ENCODE data around the gene EFNA1.
"Not testable (repeated sequence)": the region's sequence is repeated elsewhere in the genome, so short reads cannot be mapped to it uniquely, and the experiment has no call there.

Gene EFNA1

DNA sequence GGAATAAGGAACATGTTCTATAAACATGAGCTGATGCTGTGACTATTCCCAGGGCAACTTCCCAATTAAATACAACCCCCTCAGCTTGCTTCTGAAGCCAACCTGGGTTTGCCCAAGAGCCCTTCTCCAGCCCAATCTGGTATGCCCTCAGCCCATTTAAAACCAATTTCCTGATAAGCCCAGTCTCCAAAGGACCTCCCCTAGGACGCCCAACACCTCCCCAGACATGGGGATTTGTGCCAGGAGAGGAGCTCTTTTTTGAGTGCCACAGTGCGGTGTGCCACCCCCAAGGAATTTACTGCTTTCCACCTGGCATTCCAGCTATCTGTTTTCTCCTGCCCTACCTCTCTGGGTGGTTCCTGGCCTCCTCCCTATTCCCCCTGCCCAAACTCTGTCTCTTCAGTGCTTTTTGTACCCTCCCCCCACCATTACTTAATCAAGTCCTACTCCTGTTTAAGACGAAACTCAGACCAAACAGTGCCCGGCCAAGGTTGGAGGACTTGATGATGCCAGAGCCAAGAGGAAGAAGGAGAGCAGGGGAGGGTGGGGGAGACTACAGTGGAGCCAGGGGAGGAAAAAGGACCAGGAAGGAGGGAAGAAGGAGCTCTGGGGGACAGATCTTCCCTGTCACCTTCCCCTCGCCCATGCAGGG, 11.4 kb upstream of the EFNA1 start:
- DNase-seq (ENCODE audit: low read depth) = no peak
- H3K4me3 ChIP-seq (ENCODE audit: low read depth, low read length) = no peak overlapping the region
- TF ChIP-seq, protein P1, sequence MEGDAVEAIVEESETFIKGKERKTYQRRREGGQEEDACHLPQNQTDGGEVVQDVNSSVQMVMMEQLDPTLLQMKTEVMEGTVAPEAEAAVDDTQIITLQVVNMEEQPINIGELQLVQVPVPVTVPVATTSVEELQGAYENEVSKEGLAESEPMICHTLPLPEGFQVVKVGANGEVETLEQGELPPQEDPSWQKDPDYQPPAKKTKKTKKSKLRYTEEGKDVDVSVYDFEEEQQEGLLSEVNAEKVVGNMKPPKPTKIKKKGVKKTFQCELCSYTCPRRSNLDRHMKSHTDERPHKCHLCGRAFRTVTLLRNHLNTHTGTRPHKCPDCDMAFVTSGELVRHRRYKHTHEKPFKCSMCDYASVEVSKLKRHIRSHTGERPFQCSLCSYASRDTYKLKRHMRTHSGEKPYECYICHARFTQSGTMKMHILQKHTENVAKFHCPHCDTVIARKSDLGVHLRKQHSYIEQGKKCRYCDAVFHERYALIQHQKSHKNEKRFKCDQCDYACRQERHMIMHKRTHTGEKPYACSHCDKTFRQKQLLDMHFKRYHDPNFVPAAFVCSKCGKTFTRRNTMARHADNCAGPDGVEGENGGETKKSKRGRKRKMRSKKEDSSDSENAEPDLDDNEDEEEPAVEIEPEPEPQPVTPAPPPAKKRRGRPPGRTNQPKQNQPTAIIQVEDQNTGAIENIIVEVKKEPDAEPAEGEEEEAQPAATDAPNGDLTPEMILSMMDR (IDR thresholded peaks at IDR 0.05; ENCODE audit: control insufficient read depth, extremely low read depth, insufficient read depth) = no peak

DNA sequence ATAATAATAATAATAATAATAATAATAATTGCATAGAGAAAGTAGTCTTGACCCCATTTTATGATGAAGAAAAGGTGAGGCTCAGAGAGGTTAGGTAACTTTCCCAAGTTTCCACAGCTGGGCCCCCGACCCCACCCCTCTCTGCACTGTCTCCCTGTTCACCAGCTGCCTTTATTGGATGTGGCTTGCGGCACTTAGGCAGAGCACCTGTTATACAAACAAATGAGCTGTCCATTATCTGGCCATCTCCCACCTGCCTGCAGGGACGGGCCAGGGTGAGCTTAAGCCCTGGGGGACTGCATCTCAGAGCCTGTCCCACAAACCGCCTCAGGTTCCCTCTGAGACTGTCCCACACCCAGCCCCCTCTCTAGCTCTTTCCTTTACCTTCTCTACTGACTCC, 10.1 kb upstream of the EFNA1 start:
- H3K4me3 ChIP-seq (ENCODE audit: low read depth, low read length) = no peak overlapping the region
- TF ChIP-seq, protein P1 (IDR thresholded peaks at IDR 0.05; ENCODE audit: control insufficient read depth, extremely low read depth, insufficient read depth) = no peak
- DNase-seq (ENCODE audit: low read depth) = no peak

DNA sequence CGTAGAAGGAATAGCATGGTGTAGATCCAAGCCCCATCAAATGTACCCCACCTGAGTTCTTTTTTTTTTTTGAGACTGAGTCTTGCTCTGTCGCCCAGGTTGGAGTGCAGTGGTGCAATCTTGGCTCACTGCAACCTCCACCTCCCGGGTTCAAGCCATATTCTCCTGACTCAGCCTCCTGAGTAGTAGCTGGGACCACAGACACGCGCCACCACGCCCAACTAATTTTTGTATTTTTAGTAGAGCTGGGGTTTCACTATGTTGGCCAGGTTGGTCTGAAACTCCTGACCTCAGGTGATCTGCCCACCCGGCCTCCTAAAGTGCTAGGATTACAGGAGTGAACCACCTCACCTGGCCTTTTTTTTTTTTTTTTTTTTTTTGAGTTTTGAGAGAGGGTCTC, 9.6 kb upstream of the EFNA1 start:
- not testable (repeated sequence) for H3K4me3 ChIP-seq (ENCODE audit: low read depth, low read length); DNase-seq (ENCODE audit: low read depth)

DNA sequence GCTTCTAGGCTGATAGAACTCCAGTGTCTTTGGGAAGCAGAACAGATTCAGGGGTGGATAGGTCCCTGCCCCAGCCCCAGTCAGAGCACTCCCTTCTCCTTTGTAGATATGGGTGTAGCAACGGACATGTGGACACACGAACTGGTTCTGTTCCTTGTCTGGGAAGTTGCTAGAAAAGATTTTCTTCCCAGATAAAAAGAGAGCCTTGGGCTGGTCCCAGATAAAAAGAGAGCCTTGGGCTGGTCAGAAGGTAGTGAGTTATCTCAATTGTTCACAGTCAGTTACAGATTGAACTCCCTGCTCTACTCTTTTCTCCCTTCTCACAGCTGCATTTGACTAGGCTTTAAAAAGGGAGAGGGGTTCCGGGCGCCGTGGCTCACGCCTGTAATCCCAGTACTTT, 7.4 kb upstream of the EFNA1 start:
- DNase-seq (ENCODE audit: low read depth) = no peak
- H3K4me3 ChIP-seq (ENCODE audit: low read depth, low read length) = no peak overlapping the region
- TF ChIP-seq, protein P1 (IDR thresholded peaks at IDR 0.05; ENCODE audit: control insufficient read depth, extremely low read depth, insufficient read depth) = no peak

DNA sequence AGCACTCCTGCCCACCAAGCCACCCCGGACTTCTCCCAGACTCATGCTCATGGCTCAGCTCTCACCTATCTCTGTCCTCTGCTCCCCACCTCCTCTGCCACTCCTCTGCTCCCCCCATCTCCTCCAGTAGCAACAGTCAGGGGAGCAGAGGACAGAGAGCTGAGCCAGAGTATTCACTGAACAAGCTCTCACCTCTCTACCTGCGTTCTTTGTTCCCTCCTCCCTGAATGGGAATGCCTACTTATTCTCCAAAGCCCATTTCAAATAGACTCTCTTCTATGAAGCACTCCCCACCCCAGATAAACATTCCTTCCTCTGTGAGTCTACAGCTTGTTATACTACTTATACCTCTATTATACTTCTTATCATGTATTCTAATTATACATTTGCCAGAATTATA, 6.4 kb upstream of the EFNA1 start:
- TF ChIP-seq, protein P1 (IDR thresholded peaks at IDR 0.05; ENCODE audit: control insufficient read depth, extremely low read depth, insufficient read depth) = no peak

DNA sequence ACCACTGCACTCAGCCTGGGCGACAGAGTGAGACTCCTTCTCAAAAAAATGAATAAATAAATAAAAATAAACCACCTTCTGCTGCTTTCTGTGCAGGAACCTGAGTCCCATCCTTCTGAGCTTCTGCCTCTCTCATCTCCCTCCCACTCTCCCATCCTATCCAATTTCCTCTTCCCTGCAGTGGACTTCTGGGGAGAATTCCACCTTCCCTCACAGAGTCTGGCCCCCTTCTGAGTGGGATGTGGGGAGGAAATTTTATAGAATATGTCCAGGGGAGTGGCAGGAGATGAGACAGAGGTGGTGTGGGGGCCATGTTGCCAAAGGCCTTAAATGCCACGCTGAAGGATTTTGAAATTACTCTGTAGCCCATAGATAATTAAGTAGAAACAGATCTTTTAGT, 5.4 kb upstream of the EFNA1 start:
- TF ChIP-seq, protein P1 (IDR thresholded peaks at IDR 0.05; ENCODE audit: control insufficient read depth, extremely low read depth, insufficient read depth) = no peak

More for the DNA sequence above, 6.4 kb upstream of the EFNA1 start:
- DNase-seq (ENCODE audit: low read depth) = no peak
- no peak overlapping the region for H3K4me3 ChIP-seq (ENCODE audit: low read depth, low read length)

DNA sequence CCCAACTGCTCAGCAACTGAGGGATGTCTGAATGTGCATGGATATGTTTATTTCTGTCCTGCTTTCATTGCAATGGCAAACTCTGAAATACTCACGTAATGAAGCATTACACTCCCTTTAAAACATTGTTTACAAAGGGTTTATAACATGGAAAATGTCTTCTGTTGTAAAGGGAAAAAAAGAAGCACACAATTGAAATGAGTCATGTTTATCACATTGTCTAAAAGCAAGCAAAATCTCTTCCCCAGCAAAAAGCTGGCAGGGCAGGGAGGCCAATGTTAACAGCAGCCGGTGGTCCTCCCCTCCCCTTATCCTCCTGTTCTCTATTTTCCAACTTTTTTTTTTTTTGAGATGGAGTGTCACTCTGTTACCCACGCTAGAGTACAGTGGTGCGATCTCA, 3.9 kb upstream of the EFNA1 start:
- no peak overlapping the region for H3K4me3 ChIP-seq (ENCODE audit: low read depth, low read length)
- TF ChIP-seq, protein P1 (IDR thresholded peaks at IDR 0.05; ENCODE audit: control insufficient read depth, extremely low read depth, insufficient read depth) = no peak
- DNase-seq (ENCODE audit: low read depth) = no peak

More for the DNA sequence above, 5.4 kb upstream of the EFNA1 start:
- no peak overlapping the region for H3K4me3 ChIP-seq (ENCODE audit: low read depth, low read length)
- DNase-seq (ENCODE audit: low read depth) = no peak
